ENCODE results near the gene RAB7B.

DNA sequence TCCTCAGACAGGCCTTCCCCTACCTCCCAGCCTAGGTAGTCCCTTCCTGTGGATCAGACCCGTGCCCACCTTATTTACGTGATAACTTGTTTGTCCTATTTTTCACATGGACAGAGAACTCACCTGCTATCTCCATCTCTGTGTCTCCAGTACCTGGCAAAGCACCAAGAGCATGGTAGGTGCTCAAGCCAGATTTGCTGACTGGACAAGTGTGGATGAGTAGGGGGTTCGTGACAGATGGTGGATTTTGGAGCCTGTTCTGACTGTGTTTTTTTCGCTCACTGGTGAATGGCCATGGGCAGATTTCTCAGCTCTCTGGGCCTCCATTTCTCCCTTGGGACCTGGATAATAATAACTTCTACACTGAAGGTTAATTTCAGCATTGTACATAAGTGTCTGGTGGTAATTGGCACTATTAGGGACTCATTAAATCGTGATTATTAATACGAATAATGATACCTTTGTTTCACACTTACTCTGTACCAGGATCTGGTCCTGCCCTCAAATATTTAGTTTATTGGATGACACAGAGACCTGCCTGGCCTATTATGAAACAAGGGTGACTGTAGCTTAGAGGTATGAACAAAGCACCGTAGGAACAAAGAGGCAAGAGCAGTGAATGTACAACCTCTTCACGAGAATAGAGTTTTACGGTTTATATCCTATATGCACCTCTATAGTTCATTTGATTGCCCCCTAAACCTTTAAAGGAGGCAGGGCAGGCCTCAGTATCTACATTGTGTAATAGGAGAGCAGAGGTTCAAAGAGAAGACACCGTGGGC is 35.5 kb downstream of the RAB7B start:
- TF ChIP-seq FOSB (CRISPR knock-in tag; IDR thresholded peaks at IDR 0.05) (no peak), RCOR1 (IDR thresholded peaks at IDR 0.05; ENCODE audit: low read depth, low read length) (no peak), MAFK (IDR thresholded peaks at IDR 0.05; ENCODE audit: partially characterized antibody) (peak; percentile 83), POLR2A (IDR thresholded peaks at IDR 0.05; ENCODE audit: low read length) (no peak), MAZ (IDR thresholded peaks at IDR 0.05; ENCODE audit: borderline replicate concordance, low read depth, low read length) (no peak), HOXB13 (CRISPR knock-in tag; IDR thresholded peaks at IDR 0.05; ENCODE audit: low read depth) (no peak), KDM1A (IDR thresholded peaks at IDR 0.05; ENCODE audit: low read depth) (no peak)
- TF ChIP-seq, protein P1, sequence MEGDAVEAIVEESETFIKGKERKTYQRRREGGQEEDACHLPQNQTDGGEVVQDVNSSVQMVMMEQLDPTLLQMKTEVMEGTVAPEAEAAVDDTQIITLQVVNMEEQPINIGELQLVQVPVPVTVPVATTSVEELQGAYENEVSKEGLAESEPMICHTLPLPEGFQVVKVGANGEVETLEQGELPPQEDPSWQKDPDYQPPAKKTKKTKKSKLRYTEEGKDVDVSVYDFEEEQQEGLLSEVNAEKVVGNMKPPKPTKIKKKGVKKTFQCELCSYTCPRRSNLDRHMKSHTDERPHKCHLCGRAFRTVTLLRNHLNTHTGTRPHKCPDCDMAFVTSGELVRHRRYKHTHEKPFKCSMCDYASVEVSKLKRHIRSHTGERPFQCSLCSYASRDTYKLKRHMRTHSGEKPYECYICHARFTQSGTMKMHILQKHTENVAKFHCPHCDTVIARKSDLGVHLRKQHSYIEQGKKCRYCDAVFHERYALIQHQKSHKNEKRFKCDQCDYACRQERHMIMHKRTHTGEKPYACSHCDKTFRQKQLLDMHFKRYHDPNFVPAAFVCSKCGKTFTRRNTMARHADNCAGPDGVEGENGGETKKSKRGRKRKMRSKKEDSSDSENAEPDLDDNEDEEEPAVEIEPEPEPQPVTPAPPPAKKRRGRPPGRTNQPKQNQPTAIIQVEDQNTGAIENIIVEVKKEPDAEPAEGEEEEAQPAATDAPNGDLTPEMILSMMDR (IDR thresholded peaks at IDR 0.05) = no peak
- TF ChIP-seq, protein P2, sequence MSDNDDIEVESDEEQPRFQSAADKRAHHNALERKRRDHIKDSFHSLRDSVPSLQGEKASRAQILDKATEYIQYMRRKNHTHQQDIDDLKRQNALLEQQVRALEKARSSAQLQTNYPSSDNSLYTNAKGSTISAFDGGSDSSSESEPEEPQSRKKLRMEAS (IDR thresholded peaks at IDR 0.05) = no peak
